WI38 (cell line): ENCODE results near the gene MARCHF2.
"Not testable (repeated sequence)": the region's sequence is repeated elsewhere in the genome, so short reads cannot be mapped to it uniquely, and the experiment has no call there.

Source experiments
- H3K4me3 ChIP-seq: 2 replicates; pipeline ENCODE4 v1.5.1; 2011; ENCODE audit warnings: low read depth, mild to moderate bottlenecking, control low read depth, low read length
- TF ChIP-seq, protein P1 (sequence below): IDR thresholded peaks from 2 replicates; pipeline ENCODE4 v1.5.1; 2012; ENCODE audit warnings: low read depth, mild to moderate bottlenecking, control low read depth, low read length

The MARCHF2 gene

DNA sequence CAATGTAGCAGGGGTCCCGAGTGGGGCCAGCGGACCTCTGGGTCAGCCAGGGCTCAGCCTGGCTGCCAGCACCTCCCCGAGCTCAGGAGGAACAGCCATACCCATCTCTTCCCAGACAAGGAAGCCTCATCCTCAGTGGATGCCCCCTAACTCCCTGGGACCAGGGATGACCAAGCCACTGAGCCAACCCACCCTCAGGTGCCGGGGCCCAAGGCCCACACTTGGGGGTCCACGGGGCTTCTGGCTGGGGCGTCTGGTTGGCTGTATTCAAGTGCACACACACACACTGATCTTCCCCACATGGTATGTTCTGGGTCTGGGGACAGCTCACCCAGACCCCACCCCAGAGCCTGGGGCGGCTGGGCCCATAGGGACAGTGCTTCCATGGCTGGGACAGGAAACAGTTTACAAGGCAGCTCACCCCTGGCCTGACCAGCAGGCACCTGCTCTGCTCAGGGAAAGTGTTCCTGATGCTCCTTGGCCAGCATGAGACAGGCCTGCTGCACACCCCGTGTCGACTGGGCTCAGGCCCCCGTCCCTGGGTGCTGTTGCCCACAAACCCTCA is 15.3 kb upstream of the MARCHF2 start:
- H3K4me3 ChIP-seq, result no peak overlapping the region
- TF ChIP-seq, protein P1, sequence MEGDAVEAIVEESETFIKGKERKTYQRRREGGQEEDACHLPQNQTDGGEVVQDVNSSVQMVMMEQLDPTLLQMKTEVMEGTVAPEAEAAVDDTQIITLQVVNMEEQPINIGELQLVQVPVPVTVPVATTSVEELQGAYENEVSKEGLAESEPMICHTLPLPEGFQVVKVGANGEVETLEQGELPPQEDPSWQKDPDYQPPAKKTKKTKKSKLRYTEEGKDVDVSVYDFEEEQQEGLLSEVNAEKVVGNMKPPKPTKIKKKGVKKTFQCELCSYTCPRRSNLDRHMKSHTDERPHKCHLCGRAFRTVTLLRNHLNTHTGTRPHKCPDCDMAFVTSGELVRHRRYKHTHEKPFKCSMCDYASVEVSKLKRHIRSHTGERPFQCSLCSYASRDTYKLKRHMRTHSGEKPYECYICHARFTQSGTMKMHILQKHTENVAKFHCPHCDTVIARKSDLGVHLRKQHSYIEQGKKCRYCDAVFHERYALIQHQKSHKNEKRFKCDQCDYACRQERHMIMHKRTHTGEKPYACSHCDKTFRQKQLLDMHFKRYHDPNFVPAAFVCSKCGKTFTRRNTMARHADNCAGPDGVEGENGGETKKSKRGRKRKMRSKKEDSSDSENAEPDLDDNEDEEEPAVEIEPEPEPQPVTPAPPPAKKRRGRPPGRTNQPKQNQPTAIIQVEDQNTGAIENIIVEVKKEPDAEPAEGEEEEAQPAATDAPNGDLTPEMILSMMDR, result no peak

DNA sequence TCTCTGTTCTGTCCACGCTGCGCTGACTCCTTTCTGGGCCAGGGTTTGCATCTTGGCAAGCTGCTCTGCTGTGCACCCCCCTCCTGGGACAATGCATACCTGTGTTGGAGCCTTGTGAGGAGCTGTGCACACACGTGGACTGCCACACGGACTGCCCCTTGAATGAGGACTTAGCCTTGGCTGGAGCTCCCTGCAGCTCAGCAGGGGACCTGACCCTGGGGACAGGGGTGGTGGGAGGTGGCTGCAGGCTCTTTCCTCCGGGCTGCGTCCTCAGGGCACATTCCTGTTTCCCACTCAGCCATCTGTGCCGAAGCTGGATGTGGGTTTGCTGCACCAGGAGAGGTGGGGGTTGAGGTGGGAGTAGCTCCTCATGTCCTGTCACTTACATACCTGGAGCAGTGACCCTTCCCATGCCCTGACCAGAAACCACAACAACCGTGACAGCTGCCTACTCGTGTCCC is 14.8 kb upstream of the MARCHF2 start:
- TF ChIP-seq, protein P1, result no peak
- H3K4me3 ChIP-seq, result no peak overlapping the region

DNA sequence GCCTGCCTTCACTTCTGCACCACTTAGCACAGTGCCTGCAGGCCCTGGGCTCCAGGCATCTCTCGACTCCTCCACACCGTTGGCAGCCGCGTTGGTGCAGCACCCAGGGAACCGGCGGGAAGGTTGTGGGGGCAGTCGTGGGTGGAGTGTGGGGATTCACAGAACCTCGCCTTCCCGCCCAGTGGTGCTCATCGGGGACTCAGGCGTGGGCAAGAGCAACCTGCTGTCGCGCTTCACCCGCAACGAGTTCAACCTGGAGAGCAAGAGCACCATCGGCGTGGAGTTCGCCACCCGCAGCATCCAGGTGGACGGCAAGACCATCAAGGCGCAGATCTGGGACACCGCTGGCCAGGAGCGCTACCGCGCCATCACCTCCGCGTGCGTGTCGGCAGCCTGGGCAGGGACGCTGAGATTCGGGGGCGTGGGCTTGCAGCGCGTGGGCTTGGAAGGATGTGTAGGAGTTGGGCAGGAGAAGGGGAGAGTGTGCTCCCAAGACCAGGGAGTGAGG is 13.4 kb upstream of the MARCHF2 start:
- TF ChIP-seq, protein P1, result no peak
- H3K4me3 ChIP-seq, result no peak overlapping the region

DNA sequence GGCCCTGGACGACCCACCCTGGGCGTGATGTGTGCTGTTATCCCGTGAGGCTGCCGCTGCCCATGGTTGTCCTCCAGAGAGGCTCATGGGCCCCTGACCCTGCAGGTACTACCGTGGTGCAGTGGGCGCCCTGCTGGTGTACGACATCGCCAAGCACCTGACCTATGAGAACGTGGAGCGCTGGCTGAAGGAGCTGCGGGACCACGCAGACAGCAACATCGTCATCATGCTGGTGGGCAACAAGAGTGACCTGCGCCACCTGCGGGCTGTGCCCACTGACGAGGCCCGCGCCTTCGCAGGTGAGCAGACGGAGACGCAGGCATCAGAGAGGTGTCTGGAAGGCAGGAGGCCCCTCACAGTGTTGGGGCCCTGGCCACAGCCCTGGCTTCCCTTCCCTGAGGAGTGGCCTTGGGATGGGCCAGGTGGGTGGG is 11.1 kb upstream of the MARCHF2 start:
- no peak overlapping the region for H3K4me3 ChIP-seq
- TF ChIP-seq, protein P1, result no peak

DNA sequence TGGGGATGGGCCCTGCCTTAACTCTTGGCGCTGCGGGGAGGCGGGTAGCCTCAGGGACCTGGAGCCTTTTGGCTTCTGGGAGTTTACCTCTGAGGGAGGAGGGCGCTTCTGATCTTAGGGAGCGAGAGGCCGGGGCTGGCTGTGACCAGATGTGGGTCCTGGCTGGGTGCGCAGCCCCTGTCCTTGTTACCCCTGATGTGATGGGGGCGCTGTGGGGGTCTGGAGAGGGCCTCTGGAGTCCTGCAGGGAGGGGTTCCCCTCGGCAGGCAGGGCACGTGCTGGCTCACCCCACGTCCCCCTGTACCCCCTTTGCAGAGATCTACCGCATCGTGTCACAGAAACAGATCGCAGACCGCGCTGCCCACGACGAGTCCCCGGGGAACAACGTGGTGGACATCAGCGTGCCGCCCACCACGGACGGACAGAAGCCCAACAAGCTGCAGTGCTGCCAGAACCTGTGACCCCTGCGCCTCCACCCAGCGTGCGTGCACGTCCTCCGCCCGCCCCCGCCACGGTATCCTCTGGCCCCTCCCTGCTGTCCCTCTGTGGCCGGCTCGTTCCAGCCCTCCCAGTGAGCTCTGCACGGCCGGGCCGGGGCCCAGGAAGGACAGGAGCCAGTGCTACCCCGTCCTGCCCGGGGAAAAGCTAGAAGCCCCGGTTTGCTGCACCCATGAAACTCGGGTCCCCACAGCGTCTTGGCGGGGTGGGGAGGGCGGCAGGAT is 9.8 kb upstream of the MARCHF2 start:
- TF ChIP-seq, protein P1, result no peak
- no peak overlapping the region for H3K4me3 ChIP-seq

DNA sequence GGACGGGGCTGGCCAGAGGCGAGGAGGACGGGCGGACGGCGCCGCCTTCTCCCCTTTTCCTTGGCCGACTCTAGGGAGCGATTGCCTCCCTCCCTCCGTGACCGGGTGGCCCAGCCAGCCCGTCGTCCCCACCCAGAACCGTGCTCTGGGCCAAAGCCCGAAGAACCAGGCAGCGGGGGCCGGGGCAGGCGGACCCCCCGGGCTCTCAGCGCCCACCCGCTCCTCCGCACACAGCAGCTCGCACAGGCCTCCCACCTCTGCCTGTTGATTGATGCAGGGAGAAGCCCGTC is 9.3 kb upstream of the MARCHF2 start:
- H3K4me3 ChIP-seq, result no peak overlapping the region
- TF ChIP-seq, protein P1, result no peak

DNA sequence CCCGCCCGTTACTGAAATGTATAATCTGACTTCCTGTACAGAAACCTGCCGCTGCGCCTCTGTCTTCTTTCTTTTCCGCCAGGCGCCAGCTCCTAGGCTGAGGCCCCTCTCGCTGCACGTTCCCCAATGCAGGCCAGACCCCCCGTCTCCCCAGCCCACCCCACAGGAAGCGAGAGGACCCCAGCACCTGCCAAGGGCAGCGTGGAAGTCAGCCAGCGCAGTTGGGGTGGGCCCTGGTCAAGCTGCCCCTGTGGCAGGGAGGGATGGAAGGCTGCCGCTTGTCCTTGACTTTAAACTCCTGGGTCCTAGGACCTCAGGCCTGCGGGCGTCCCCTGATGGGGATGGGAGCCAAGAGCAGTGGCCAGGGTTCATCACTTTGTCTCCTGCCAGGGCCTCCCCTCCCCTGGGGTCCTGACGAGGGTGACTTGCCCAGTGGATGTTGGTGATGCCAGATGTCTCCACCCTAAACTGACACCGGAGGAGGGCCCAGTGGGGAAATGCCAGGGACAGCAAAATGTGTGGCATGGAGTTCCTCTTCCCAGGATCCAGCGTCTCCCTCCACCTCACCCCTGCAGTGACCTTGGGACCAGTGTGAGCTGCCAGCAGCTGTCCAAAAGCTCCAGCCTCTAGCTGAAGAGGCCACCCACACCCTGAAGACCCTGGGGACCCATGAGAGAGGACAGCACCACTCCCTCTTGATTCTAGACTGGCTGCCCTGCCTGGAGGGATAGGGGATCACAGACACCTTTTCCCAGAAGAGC is 8.5 kb upstream of the MARCHF2 start:
- TF ChIP-seq, protein P1, result no peak
- H3K4me3 ChIP-seq, result no peak overlapping the region

DNA sequence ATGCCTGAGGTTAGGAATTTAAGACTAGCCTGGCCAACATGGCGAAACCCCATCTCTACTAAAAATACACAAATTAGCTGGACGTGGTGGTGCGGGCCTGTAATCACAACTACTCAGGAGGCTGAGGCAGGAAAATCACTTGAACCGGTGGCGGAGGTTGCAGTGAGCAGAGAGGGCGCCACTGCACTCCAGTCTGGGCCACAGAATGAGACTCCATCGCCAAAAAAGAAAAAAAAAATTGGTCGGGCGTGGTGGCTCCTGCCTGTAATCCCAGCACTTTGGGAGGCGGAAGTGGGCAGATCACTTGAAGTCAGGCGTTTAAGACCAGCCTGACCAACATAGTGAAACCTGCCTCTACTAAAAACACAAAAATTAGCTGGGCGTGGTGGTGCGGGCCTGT is 2.4 kb upstream of the MARCHF2 start:
- not testable (repeated sequence) for H3K4me3 ChIP-seq
